HG02938 (cell line): ENCODE results near the gene SEZ6L.
"Not testable (repeated sequence)": the region's sequence is repeated elsewhere in the genome, so short reads cannot be mapped to it uniquely, and the experiment has no call there.

Source experiments
- ATAC-seq: cut with Tn5 transposase; IDR thresholded peaks from one replicate; pipeline ENCODE4 v1.9.1; 2021; ENCODE audit warnings: mild to moderate bottlenecking, moderate library complexity; ENCODE audit not compliant: unreplicated experiment

SEZ6L gene

GRCh38 chr22:26374391-26375026 lies 205.2 kb downstream of the SEZ6L start:
- ATAC-seq = no peak

- no peak for ATAC-seq
These were observed 208.0 kb downstream of the SEZ6L start for GRCh38 chr22:26377170-26377830.

GRCh38 chr22:26380072-26380830 lies 211.0 kb downstream of the SEZ6L start:
- ATAC-seq = no peak

GRCh38 chr22:26382782-26383181 lies 213.5 kb downstream of the SEZ6L start:
- no peak for ATAC-seq

GRCh38 chr22:26383968-26384556 lies 214.8 kb downstream of the SEZ6L start:
- ATAC-seq = no peak

- ATAC-seq = no peak
These were observed 215.9 kb downstream of the SEZ6L start for GRCh38 chr22:26385164-26385563.

- ATAC-seq = no peak
These were observed 219.9 kb downstream of the SEZ6L start for GRCh38 chr22:26389125-26389524.

GRCh38 chr22:26391091-26391490 lies 221.8 kb downstream of the SEZ6L start:
- no peak for ATAC-seq

- no peak for ATAC-seq
These were observed 222.4 kb downstream of the SEZ6L start for GRCh38 chr22:26391623-26392022.

- no peak for ATAC-seq
These were observed 224.7 kb downstream of the SEZ6L start for GRCh38 chr22:26393929-26394328.

GRCh38 chr22:26394777-26395176 lies 225.5 kb downstream of the SEZ6L start:
- ATAC-seq = no peak

GRCh38 chr22:26395926-26396325 lies 226.7 kb downstream of the SEZ6L start:
- ATAC-seq = no peak

GRCh38 chr22:26398741-26399153 lies 229.5 kb downstream of the SEZ6L start:
- no peak for ATAC-seq

GRCh38 chr22:26399289-26399688 lies 230.0 kb downstream of the SEZ6L start:
- ATAC-seq = no peak

- no peak for ATAC-seq
These were observed 232.5 kb downstream of the SEZ6L start for GRCh38 chr22:26401726-26402125.

GRCh38 chr22:26404851-26405421 lies 235.7 kb downstream of the SEZ6L start:
- ATAC-seq = no peak

- no peak for ATAC-seq
These were observed 236.9 kb downstream of the SEZ6L start for GRCh38 chr22:26406118-26406517.

- not testable (repeated sequence) for ATAC-seq
These were observed 239.4 kb downstream of the SEZ6L start for GRCh38 chr22:26408562-26409220.

GRCh38 chr22:26409719-26410335 lies 240.6 kb downstream of the SEZ6L start:
- no peak for ATAC-seq

- no peak for ATAC-seq
These were observed 241.1 kb downstream of the SEZ6L start for GRCh38 chr22:26410386-26410785.
